CD4-positive, alpha-beta T cell treated with Interleukin-6 at 100 ng/mL for 8 hours (primary cell): ENCODE data around the gene ATP10B.

Experiments
- DNase-seq: peaks from one replicate; pipeline ENCODE4 v3.0.0-alpha.2; 2020; ENCODE audit warnings: mixed read lengths, low spot score

Gene ATP10B

DNA sequence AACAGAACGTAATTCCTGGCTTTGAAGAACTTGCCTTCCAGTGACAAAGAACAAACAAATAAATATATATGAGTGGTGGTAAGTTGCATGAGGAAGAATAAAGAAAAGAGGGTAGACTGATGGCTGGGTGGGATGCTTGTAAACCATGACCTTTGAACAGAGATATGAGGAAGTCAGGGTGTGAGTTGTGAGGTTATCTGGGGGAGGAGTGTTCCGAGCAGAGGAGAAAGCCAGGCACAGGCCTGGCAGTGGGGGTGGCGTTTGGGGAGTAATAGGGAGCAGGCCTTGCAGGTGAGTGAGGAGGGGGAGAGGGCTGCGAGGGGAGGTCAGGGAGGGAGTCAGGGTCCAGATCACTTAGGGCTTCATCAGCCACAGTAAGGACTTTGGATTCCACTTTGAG, 217.0 kb downstream of the ATP10B start:
- DNase-seq = no peak

DNA sequence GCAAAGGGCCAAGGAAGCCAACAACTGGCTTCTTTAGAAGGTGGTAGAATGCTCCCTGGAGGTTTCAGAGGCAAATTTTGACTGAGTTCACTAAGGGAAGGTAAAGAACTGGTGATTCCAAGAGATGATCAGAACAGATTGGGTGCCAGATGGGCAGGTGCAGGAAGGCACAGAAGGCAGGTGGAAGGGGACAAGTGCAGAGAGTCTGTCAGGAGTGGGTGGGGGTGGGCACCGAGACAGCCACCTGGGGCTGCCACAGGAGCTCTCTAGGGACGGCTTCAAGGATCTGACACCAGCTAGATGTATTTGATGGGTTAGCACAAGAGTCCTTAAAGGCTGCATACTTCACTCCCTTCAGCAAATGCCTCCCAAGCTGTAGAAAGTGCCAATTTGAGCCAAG, 223.0 kb downstream of the ATP10B start:
- no peak for DNase-seq

DNA sequence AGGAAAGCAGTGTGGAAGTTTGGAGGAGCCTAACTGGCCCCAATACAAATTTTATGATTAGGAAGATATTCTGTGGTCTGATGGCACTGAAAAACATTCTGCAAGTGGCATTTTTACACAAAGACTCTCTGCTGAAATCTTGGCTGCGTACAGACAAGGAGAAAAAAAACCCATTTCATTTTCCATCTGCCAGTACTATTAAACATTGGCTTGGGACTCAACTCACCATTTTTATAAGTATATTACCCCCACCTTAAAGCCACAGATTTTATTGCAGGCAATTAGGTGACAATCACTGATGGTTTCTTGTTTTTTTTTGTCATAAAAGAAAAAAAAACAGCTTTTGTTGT, 223.4 kb downstream of the ATP10B start:
- no peak for DNase-seq

DNA sequence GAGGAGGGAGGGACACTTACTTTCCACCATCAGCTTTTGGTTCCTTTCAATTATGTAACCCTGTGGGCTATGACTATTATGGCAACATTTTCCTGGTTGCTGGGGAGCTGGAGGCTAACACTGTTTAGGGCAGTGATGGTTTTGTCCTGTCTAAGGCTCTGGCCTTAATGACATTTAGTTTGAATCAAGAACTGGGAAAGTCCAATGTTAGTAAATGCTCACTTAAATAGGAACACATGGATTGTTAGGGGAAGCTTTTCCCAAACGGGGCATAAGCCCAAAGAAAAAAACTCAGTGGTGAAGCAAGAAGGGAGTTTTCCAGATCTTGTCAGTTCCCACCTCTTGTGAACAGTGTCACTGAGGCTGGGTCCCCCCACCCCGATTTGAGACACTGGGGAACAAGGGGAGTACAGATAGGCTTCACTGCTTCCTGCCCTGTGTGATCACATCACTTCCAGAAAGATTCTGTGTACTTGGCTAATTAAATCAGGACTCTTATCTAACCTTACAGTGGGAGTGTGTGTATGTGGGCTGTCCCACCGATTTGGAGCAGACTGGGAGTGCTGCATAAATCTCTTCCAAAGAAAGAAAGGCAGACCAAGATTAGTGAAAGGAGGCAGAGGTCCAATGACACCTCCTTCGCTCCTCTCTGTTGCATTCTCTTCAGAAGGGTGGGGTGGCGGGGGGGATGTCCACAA, 223.9 kb downstream of the ATP10B start:
- DNase-seq = no peak

DNA sequence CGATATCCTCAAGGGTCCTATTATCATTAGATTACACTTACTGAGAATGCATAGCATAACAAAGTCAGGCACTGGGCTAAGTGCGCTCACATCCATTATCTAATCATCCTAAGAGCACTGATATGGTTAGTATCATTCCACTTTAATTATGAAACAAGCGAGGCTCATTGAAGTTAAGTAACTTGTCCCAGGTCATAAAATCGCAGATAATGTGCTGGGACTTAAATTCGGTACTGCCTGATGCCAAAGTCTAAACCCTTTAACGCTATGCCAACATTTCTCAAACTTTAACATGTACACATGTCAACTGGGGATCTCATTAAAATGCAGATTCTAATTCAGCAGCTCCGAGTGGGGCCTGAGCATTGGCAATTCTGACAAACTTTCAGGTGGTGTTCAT, 225.7 kb downstream of the ATP10B start:
- no peak for DNase-seq

DNA sequence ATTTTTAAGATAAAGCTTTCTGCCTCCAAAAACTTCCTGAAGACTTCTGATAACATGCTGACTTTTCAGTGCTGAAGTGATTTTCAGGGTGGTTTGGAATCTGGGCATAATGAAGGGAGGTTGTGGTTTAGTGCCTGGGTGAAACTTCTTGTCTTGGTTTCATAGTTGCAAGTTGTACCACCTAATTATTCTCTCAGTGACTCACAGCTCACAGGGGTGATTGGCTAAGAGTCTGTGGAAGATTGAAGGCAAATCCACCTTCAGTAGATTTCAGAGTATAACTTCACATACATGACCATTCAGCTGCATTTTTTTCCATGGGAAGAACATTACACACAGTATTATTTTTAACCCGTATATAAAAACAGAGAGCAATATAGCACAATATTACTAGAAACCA, 230.5 kb downstream of the ATP10B start:
- DNase-seq = no peak

DNA sequence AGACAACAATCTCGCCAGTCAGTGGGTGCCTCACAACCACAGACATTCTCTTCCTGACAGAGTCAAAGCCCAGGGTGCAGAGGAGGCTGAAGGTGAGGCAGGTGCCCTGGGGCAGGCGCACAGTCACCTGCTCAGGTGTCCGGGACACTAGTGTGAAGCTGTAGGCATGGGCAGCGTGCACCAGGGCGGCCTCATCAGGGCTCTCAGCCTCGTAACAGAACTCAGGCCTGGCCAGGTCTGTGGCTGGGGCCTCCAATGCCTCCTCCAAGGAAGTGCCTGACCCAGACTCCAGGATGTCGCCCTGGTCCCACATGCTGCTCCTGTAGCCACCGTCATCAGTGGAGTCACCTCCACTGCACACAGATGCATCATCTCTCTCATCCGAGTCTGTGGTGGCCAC, 231.6 kb downstream of the ATP10B start:
- no peak for DNase-seq

DNA sequence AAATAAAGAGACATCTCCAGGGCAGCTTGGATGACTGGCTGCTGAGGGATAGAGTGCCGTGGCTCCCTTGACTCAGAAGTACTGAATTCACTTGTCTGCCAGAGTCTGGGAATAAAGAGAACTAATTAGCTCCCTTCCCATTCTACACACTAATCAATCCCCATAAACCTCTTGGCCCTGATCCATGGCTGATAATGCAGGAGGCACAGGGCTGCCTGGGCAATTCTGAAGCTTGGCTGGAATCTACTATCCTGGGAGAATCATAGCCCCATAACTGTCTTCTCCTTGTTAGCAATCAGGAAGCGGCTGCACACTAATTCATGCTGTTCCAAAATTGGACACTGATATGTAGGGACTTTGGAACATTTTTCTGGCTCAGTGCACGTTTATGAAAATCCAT, 232.6 kb downstream of the ATP10B start:
- DNase-seq = no peak

DNA sequence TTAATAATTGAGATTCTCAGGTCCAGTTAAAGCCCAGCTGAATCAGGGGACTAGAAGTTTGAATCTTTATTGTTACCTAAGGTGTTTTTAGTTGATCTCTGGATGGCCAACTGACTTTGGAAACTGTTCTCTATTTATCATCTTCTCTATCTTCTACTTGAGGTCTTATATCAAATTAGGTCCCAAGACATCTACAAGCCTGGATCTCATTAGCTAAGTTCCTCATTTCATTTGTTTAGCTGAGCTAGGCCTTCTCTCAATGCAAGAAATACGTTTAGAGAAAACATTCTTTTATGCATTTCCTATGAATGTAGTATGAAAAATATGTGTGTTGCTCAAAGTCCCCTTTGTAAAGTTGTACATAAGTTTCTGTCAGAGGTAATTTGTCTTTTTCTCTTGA, 233.7 kb downstream of the ATP10B start:
- no peak for DNase-seq

DNA sequence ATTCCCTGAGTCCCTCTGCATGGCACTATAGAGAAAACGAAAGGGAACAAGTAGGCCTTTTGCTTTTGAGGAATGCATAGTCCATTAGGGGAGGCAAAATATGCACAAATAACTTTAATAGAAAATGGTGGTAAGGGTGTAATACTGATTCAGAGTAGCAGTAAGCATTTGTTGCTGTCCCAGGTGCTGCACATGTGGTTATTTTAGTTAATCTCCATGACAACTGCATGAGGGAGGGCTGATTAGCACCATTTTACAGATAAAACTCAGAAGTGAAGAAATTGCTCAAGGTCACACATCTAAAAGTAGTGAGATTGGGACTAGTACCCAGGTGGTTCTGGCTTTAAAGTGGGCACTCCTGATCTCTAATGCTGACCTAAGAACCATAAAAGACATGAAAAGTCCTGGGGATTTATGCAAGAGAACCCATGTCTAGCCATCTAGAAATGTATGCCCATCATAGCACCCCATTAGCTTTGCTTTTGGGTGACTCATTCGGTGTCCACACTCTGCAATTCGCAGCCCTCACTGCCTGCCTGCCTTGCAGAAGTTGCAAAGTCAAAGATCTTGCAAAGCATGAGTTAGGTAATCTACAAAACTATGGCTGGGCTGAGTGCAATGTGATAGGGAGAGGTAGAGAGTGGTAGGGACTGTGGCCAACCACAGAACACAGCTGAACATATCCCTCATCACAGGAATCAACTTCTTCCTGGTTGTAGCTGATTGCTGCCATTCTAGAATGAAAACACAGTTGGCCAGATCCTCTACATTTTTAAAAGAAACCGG, 235.1 kb downstream of the ATP10B start:
- DNase-seq = no peak

DNA sequence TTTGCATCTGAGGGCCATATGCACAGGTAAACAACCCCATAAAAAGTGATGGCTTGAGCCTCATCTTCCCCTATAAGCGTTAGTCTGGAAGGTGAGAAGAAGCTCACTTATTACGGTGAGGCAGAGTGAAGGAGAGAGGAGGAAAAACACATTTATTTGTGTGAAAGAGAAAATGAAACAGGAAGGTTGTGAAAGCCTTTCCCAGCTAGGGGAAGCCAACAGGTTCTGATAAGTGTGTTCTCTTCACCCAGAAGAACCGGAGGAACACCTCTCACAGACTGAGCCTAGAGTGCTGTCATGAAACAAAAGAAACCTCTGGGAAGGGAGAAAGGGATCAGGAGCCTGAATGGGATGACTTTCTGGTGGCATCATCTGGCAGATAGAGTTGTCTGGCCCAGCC, 237.9 kb downstream of the ATP10B start:
- DNase-seq = no peak

DNA sequence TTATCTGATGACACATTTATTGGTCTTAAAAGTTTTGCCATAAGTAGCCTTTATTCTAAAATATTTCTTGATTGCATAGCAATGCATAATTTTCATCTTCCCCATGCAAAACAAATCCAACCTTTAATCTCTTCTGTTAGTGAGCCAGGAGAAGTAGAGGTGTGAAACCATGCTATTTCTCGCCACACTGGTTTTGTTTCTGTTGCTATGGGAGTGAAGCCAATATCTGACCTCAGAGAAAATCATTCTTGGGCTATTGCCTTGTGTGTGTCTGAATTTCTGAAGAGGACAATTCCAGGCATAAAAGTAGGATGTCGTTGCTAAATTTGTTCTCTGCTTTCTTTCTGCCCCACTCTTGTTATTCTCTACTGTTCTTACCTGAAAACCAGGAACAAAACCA, 246.7 kb downstream of the ATP10B start:
- DNase-seq = no peak

DNA sequence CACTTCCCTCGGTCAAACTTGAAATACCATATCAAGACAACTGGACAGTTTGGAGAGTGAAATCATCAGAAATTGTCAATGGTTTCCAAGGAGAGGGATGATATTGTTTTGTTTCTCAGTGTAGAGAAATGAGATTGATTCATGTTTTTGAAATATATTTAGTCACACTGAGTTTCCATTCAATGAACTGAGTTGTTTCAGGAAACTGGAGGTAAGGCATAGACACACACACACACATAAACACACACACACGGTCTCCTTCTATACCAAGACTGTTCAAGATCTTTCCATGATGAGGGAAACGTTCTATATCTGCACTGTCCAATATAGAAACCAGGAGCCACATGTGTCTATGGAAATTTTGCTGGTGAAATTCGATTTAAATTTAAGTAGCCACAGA, 247.5 kb downstream of the ATP10B start:
- no peak for DNase-seq

DNA sequence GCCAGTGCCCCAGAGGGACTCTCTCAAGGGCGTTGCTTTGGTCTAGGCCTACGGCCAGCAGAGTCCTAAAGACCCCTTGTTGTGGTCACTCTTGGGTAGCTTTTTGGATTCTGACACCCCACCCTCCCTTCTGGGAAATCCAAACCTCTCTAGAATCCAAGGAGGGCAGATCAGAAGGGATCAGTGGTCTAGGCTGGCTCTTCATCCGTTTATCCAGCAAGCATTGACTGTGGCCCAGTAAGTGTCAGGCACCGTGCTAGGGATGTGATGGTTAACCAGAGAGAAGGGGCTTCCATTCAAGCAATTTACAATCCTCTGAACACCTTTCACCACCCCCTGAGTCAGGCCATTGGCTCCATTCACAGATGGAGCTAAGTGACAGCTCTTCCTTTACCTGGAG, 249.3 kb downstream of the ATP10B start:
- DNase-seq = no peak

DNA sequence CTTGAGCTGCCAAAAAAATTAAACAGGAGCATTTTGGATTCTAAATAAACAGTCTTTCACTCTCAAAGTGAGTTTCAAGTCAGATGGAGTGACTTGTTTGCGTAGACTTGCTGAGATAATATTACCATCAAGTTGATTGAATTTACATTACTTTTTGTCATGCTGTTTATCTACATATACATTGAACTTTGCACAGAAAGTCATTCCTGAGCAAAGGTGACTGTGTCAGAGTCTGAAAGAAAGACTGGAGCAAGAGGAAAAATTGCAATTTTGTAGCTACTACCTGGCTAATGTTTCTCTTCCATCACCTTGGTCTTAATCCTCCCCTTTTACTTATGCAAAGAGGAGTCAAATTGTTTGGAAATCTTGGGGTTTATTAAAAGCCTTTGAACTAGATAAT, 251.0 kb downstream of the ATP10B start:
- no peak for DNase-seq

DNA sequence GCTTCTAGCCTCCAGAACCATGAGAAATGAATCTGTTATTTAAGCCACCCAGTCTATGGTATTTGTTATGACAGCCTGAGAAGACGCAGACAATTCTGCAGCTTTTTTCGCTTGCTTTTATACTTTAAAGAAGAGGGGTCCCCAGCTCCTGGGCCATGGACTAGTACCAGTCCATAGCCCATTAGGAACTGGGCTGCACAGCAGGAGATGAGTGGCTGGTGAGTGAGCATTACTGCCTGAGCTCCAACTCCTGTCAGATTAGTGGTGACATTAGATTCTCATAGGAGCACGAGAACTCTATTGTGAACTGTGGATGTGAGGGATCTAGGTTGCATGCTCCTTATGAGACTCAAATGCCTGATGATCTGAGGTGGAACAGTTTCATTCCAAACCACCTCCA, 278.7 kb downstream of the ATP10B start:
- DNase-seq = no peak

DNA sequence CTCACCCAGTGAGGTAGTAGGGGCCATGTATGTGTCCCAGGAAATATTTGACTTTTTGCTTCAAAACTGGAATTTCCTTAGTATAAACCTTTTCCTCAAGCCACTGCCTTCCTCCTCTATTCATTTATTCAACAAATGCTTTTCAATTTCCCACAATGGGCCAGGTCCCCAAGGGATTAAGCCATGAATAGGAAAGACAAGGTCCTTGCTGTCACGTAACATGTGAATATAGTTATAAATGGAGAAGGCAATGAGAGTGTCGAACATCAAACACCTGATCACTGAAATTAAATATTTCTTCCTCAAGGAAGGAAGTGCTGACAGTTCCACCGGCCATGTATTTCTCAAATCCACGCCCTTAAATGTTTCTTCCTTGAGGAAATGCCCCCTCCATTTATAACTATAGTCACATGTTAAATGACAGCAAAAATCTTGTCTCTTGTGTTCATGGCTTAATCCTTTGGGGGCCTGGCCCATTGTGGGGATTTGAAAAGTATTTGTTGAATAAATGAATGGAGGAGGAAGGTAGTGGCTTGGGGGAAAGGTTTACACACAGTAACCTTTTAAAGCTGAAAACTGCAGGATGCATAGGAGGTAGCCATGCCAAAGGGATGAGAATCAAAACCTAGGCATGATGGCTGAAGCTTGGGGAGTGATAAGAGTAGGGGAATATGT, 284.8 kb downstream of the ATP10B start:
- DNase-seq = no peak

DNA sequence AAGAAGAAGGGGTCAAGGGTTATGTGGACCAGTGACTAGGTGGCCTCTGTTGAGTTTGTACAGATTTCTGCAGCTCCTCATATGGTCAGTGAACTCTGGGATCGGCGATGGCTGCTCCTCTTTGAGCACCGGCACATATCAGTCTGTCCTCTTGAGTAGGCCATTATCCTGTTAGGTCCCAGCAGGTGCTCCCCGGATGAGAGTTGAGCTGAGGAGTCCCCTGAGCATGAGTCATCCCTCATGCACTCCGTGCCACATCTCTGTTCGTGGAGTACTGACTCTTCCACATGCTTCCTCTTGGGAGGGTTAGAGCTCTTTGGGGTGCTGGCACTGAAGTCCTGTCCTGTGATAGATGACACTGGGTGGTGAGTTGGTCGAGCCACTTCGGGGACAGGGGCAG, 286.6 kb downstream of the ATP10B start:
- DNase-seq = no peak

DNA sequence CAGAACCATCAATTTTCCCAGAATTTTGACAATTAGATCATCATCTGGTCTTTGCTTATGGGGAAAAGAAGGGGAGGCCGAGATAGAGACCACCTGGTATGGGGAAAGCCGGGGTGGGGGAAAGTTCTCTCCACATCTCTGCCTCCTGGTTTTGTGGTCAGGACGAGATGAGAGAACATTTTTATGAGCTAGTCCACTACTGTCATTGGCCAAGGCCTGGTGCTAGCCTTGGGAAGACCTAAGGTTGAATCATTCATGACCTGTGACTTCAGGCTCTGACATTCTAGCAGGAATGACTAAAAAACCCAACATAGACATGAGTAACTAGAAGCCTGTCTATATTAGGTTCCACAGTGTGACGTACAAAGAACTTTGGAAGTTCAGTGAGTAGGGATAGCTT, 295.2 kb downstream of the ATP10B start:
- no peak for DNase-seq

DNA sequence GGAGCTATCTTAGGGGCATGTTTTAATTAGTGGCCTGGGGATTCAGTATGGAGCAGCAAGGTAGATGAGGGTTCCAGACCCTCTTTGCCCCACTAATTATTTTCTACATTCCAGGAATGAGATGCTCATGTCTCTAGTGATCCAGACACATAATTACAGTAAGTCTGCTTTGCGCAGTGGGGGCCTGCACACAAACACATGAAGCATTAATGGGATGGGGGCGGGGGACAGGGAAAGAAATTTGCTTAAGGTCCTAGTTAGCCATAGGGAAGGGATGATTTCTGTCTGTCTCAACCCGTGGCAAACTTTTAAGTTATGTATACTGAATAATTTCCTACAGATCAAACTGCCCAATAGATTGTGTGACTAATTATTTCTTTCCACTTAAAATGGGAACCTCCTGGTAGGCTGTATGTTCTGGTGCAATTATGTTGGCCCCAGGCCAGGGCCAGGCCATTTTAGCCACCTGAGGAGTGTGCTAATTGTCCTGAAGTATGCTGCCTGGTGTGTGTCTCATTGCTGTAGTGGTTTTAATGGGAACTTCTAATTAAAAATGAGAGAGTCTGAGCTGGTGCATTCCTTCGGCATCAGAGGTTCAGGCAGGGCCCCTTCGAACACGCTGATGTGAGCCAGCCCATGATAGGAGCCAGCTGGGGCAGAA, 295.9 kb downstream of the ATP10B start:
- no peak for DNase-seq

DNA sequence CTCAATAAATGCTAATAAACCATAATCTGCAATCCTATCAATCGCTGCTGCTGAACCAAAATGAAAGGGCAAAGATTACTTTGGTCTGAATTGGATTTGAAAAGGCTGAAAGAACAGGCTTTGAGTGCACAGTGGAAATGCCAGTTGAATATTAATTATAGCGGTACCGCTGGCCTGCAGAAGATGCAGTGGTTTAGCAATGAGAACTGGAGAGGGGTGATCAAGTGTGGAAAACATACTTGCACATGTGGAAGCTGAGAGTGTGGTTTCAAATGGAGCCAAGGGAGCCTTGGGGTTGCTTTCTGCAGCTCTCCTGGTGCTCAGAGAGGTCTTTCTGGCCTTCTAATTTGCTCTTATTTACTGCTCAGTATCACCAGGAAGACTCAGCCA, 296.4 kb downstream of the ATP10B start:
- DNase-seq = no peak

DNA sequence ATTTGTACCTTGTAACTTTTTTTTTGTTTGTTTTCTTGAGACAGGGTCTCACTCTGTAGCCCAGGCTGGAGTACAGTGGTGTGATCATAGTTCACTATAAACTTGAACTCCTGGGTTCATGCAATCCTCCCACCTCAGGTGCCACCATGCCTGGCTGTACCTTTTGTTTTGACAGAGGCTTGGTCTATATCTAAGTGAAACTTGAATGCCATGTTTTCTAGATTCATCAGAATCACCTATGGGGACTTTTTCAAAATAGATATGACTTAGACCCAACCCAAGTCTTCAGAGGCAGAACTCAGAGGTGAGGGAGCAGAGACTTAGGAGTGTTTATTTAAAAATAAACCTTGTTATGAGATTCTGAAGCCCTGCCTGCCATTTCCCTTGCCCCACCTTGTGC, 301.9 kb downstream of the ATP10B start:
- no peak for DNase-seq
